Measurements from ENCODE around the gene CLK1.
A peak's percentile ranks its signal among the peaks of the same experiment; 100 is the strongest.
"Not testable (repeated sequence)": the region's sequence is repeated elsewhere in the genome, so short reads cannot be mapped to it uniquely, and the experiment has no call there.

CLK1 gene

GRCh38 chr2:200843993-200844948 lies 20.2 kb downstream of the CLK1 start:
- no peak overlapping the region for H3K27ac Mint-ChIP-seq
- H3K4me1 Mint-ChIP-seq (ENCODE audit: low read depth), result no peaks in the 10 kb centered on the region
- H3K36me3 Mint-ChIP-seq (ENCODE audit: low read depth), result no peaks in the 10 kb centered on the region
- H3K27me3 Mint-ChIP-seq, result no peaks in the 10 kb centered on the region
- intact Hi-C loops (cut with micrococcal nuclease), result no loop called here
- H3K9me3 Mint-ChIP-seq, result no peaks in the 10 kb centered on the region
- no peak overlapping the region for H3K4me3 Mint-ChIP-seq

- Mint-ChIP-seq H3K4me1 (ENCODE audit: low read depth) (no peaks in the 10 kb centered on the region), H3K9me3 (peaks cover 18% of the 10 kb centered on the region)
- intact Hi-C loops (cut with micrococcal nuclease), result no loop called here
These were observed 24.9 kb downstream of the CLK1 start for GRCh38 chr2:200839513-200839912.

GRCh38 chr2:200834701-200835100 lies 29.8 kb downstream of the CLK1 start:
- peaks cover 18% of the 10 kb centered on the region for H3K9me3 Mint-ChIP-seq
- intact Hi-C loops (cut with micrococcal nuclease), result no loop called here
- no peak overlapping the region for H3K27ac Mint-ChIP-seq
- H3K4me1 Mint-ChIP-seq (ENCODE audit: low read depth), result no peaks in the 10 kb centered on the region
- H3K27me3 Mint-ChIP-seq, result peaks cover 2% of the 10 kb centered on the region
- no peak overlapping the region for H3K4me3 Mint-ChIP-seq
- no peaks in the 10 kb centered on the region for H3K36me3 Mint-ChIP-seq (ENCODE audit: low read depth)

More at GRCh38 chr2:200839513-200839912, 24.9 kb downstream of the CLK1 start:
- Mint-ChIP-seq H3K27ac (no peak overlapping the region), H3K36me3 (ENCODE audit: low read depth) (no peaks in the 10 kb centered on the region), H3K4me3 (no peak overlapping the region), H3K27me3 (no peaks in the 10 kb centered on the region)

DNA sequence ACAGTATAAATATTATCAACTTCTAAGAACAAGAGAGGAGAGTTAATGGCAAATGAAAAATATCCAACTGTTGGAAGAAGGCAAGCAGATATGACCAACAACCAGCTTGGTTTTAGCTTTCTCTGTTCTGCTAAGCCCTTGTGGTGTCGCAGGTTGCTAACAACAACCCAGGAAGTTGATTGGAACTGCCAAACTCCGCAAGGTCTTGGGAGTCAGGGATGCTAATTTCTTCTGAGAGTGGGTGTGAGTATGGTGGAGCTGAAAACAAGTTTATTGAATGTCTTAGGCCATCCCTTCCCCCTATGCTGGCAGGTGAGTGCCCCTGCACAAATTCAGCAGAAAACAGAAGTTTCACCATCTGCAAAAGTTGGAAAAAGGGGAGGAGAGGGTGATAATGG lies 35.2 kb downstream of the CLK1 start:
- Mint-ChIP-seq H3K36me3 (ENCODE audit: low read depth) (peaks cover 8% of the 10 kb centered on the region), H3K27me3 (peaks cover 2% of the 10 kb centered on the region), H3K27ac (no peak overlapping the region), H3K4me3 (no peak overlapping the region), H3K4me1 (ENCODE audit: low read depth) (no peaks in the 10 kb centered on the region), H3K9me3 (no peaks in the 10 kb centered on the region)
- intact Hi-C loops (cut with micrococcal nuclease), result no loop called here

GRCh38 chr2:200828572-200829257 lies 35.7 kb downstream of the CLK1 start:
- H3K27me3 Mint-ChIP-seq, result peaks cover 2% of the 10 kb centered on the region
- H3K27ac Mint-ChIP-seq, result no peak overlapping the region
- no peaks in the 10 kb centered on the region for H3K9me3 Mint-ChIP-seq

DNA sequence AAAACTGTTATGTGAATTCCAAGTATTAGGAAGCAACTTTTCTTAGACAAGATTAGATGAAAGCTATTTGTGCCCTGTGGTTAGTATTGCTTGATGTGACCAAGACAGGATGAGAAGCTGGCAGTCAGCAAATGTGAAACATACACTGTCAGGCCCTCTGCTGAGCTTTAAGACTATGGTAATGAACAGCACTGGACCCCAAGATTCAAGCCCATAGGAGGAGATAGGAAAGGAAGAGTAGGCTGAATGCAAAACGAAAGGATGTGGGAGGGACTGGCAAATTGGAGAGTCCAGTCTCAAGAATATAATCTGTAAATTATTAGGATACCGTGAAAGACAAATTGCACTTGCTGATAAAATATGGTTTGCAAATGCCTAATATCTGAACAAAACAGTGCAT lies 36.4 kb downstream of the CLK1 start:
- H3K9me3 Mint-ChIP-seq, result no peaks in the 10 kb centered on the region
- H3K36me3 Mint-ChIP-seq (ENCODE audit: low read depth), result peaks cover 8% of the 10 kb centered on the region
- no peak overlapping the region for H3K27ac Mint-ChIP-seq
- H3K4me1 Mint-ChIP-seq (ENCODE audit: low read depth), result no peaks in the 10 kb centered on the region
- H3K27me3 Mint-ChIP-seq, result peaks cover 2% of the 10 kb centered on the region
- intact Hi-C loops (cut with micrococcal nuclease), result no loop called here
- H3K4me3 Mint-ChIP-seq, result no peak overlapping the region

More at GRCh38 chr2:200828572-200829257, 35.7 kb downstream of the CLK1 start:
- no peaks in the 10 kb centered on the region for H3K4me1 Mint-ChIP-seq (ENCODE audit: low read depth)
- intact Hi-C loops (cut with micrococcal nuclease), result no loop called here
- peaks cover 8% of the 10 kb centered on the region for H3K36me3 Mint-ChIP-seq (ENCODE audit: low read depth)
- no peak overlapping the region for H3K4me3 Mint-ChIP-seq

- Mint-ChIP-seq H3K27me3 (no peaks in the 10 kb centered on the region), H3K4me1 (ENCODE audit: low read depth) (peaks cover 6% of the 10 kb centered on the region), H3K27ac (no peak overlapping the region), H3K4me3 (no peak overlapping the region), H3K9me3 (no peaks in the 10 kb centered on the region), H3K36me3 (ENCODE audit: low read depth) (peaks cover 63% of the 10 kb centered on the region)
- intact Hi-C loops (cut with micrococcal nuclease), result no loop called here
These were observed 42.7 kb downstream of the CLK1 start for GRCh38 chr2:200821686-200822245.

DNA sequence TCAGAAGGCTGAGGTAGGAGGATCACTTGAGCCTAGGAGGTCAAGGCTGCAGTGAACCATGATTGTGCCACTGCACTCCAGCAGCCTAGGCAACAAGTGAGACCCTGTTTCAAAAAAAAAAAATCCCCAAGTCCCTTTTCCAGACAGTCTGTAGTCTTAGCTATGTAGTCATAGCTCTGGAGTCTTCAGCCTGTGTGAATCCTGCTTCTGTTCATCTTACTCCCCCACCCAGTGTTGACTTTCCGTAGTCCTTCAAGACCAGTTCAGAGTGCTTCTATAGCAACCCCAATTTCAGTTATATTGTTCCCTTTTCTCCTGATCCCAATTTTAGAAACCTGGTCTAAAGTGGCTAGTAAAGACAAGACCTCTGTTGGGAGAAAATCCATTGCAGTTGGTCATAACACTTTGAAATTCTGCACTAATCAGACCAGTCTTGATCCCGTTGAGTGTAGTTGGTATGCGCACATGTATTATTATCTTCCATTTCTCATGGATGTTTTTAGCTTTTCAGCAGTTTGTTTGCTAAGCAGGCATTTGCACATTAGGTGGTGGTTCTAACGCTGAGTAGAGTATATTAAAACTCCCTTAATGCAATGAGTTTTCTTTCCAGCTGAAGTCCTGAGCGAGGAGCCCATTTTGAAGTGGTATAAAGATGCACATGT lies 43.8 kb downstream of the CLK1 start:
- H3K9me3 Mint-ChIP-seq, result no peaks in the 10 kb centered on the region
- no peaks in the 10 kb centered on the region for H3K27me3 Mint-ChIP-seq
- intact Hi-C loops (cut with micrococcal nuclease), result no loop called here
- H3K4me3 Mint-ChIP-seq, result no peak overlapping the region
- H3K27ac Mint-ChIP-seq, result no peak overlapping the region
- peaks cover 74% of the 10 kb centered on the region for H3K36me3 Mint-ChIP-seq (ENCODE audit: low read depth)
- peaks cover 6% of the 10 kb centered on the region for H3K4me1 Mint-ChIP-seq (ENCODE audit: low read depth)

DNA sequence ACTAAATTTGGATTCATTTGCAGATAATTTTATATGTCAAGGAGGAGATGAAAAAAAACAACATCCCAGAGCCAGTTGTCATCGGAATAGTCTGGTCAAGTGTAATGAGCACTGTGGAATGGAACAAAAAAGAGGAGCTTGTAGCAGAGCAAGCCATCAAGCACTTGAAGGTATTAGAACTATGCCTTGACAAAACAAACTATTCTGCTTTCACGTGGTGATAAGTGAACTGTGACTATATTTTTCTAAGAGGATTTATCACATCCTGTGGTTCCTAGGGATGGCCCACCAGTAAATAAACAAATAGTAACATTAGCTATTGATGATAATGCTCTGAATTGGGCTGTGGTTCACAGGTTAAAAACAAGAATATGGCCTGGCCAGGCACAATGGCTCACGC lies 45.7 kb downstream of the CLK1 start:
- H3K9me3 Mint-ChIP-seq; H3K4me3 Mint-ChIP-seq; intact Hi-C loops (cut with micrococcal nuclease); H3K27ac Mint-ChIP-seq; H3K27me3 Mint-ChIP-seq: not testable (repeated sequence)
- H3K4me1 Mint-ChIP-seq (ENCODE audit: low read depth), result peaks cover 23% of the 10 kb centered on the region
- peaks cover 86% of the 10 kb centered on the region for H3K36me3 Mint-ChIP-seq (ENCODE audit: low read depth)

- Mint-ChIP-seq H3K27ac (no peak overlapping the region), H3K36me3 (ENCODE audit: low read depth) (peaks cover 78% of the 10 kb centered on the region), H3K27me3 (no peaks in the 10 kb centered on the region), H3K4me3 (no peak overlapping the region), H3K9me3 (no peaks in the 10 kb centered on the region), H3K4me1 (ENCODE audit: low read depth) (peaks cover 47% of the 10 kb centered on the region)
- intact Hi-C loops (cut with micrococcal nuclease), result loop anchor here (5.0 kb wide), 3 partner anchors 238 to 858 kb away; partner anchors contain the start of genes KCTD18, MAIP1 and TYW5
These were observed 49.5 kb downstream of the CLK1 start for GRCh38 chr2:200814917-200815316.

- H3K4me1 Mint-ChIP-seq (ENCODE audit: low read depth), result peaks cover 53% of the 10 kb centered on the region
- no peak overlapping the region for H3K27ac Mint-ChIP-seq
These were observed 50.1 kb downstream of the CLK1 start for GRCh38 chr2:200814276-200814815.

GRCh38 chr2:200812122-200813022 lies 52.1 kb downstream of the CLK1 start:
- Mint-ChIP-seq H3K4me3 (peak overlapping the region; percentile 97), H3K27me3 (no peaks in the 10 kb centered on the region), H3K9me3 (no peaks in the 10 kb centered on the region), H3K4me1 (ENCODE audit: low read depth) (peaks cover 53% of the 10 kb centered on the region), H3K27ac (peak overlapping the region; percentile 99), H3K36me3 (ENCODE audit: low read depth) (peaks cover 52% of the 10 kb centered on the region)
- intact Hi-C loops (cut with micrococcal nuclease), result loop anchor here (1.0 to 5.0 kb wide), 4 partner anchors 99 to 855 kb away; partner anchors contain the start of genes KCTD18, MAIP1 and TYW5

More at GRCh38 chr2:200814276-200814815, 50.1 kb downstream of the CLK1 start:
- intact Hi-C loops (cut with micrococcal nuclease), result loop anchor here (5.0 kb wide), 3 partner anchors 237 to 857 kb away; partner anchors contain the start of genes KCTD18, MAIP1 and TYW5
- Mint-ChIP-seq H3K36me3 (ENCODE audit: low read depth) (peaks cover 72% of the 10 kb centered on the region), H3K27me3 (no peaks in the 10 kb centered on the region), H3K9me3 (no peaks in the 10 kb centered on the region), H3K4me3 (no peak overlapping the region)

All from dendritic cell treated with granulocyte-macrophage colony-stimulating factor and Interleukin-4, amounts not matched to agents 40 ng/mL and 50 ng/mL, for 4 days (primary cell).